ENCODE measurements around the gene ABCG1. TPM values are rescaled to one million over a fixed set of nuclear protein-coding genes. Genes with fewer than 3 reads are reported as not detected.

Gene ABCG1
- total RNA-seq, 4 donors from 2014 or later = 3.4 to 43.3 (median 10.3) TPM

DNA sequence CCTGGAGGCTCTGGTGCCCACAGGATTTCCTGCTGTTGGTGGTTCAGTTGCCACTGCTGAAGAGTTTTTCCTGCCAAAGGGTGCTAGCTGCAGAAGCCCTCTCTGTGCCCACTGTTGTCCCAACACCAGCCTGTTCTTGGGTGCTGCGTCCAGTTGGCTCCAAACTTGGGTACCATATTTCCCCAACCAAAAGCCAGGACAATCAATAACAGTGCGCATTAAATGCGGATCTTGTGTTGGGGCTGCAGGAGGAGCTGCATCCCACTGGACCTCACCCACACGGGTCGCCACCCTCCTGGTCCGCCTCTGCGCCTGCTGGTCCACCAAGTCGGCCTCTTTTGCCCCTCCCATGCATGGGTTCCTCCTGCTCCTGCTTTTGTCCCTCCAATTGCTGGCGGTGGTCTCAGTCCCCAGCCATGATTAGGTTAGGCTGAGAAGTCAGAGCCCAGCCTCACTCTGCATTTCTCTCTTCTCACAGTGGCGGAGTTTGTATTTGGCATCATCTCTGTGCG is 9.8 kb downstream of the ABCG1 start:
- intact Hi-C loops (cut with DNase I; ENCODE audit: low total_unique reads) = no loop called here
- peak overlapping the region; percentile 82 to 99 (median 91) for H3K27ac ChIP-seq
- H3K27me3 ChIP-seq = no peaks in the 10 kb centered on the region
- H3K9me3 ChIP-seq = no peaks in the 10 kb centered on the region
- TF ChIP-seq CTCF (IDR thresholded peaks at IDR 0.05 in 4 of 5, conservative IDR thresholded peaks at IDR 0.05 in 1 of 5) = no peak
- TF ChIP-seq POLR2A (IDR thresholded peaks at IDR 0.05) = no peak
- in situ Hi-C loops (cut with MboI; ENCODE audit: low sequenced_read_pairs in 4 of 4) = no loop called here
- H3K36me3 ChIP-seq = no peaks in the 10 kb centered on the region
- peaks cover 59 to 60% of the 10 kb centered on the region in 2 donors for H3K4me1 ChIP-seq
- DNase-seq = no peak
- H3K4me3 ChIP-seq = no peak overlapping the region
- ATAC-seq = no peak

GRCh38 chr21:42229676-42230075 is 10.7 kb downstream of the ABCG1 start:
- DNase-seq = no peak
- Histone ChIP-seq H3K36me3 (no peaks in the 10 kb centered on the region), H3K4me1 (peaks cover 67% of the 10 kb centered on the region in 2 donors), H3K9me3 (no peaks in the 10 kb centered on the region), H3K27ac (peak overlapping the region; percentile 89 to 99 (median 93)), H3K4me3 (no peak overlapping the region), H3K27me3 (no peaks in the 10 kb centered on the region)
- TF ChIP-seq POLR2A (IDR thresholded peaks at IDR 0.05) (no peak), CTCF (IDR thresholded peaks at IDR 0.05 in 4 of 5, conservative IDR thresholded peaks at IDR 0.05 in 1 of 5) (no peak)
- no peak for ATAC-seq
- in situ Hi-C loops (cut with MboI; ENCODE audit: low sequenced_read_pairs in 4 of 4) = no loop called here
- intact Hi-C loops (cut with DNase I; ENCODE audit: low total_unique reads) = loop anchor here (10.0 kb wide), 1 partner anchor 275 kb away; the partner anchor contains the start of gene C2CD2

- Histone ChIP-seq H3K4me3 (no peak overlapping the region), H3K9me3 (no peaks in the 10 kb centered on the region), H3K27me3 (no peaks in the 10 kb centered on the region), H3K36me3 (no peaks in the 10 kb centered on the region), H3K4me1 (peaks cover 70 to 71% of the 10 kb centered on the region in 2 donors), H3K27ac (peak overlapping the region; percentile 89 to 99 (median 93))
- ATAC-seq (no peak), DNase-seq (no peak)
- TF ChIP-seq CTCF (IDR thresholded peaks at IDR 0.05 in 4 of 5, conservative IDR thresholded peaks at IDR 0.05 in 1 of 5) (no peak), POLR2A (IDR thresholded peaks at IDR 0.05) (no peak)
- intact Hi-C loops (cut with DNase I; ENCODE audit: low total_unique reads) (loop anchor here (10.0 kb wide), 1 partner anchor 275 kb away; the partner anchor contains the start of gene C2CD2), in situ Hi-C loops (cut with MboI; ENCODE audit: low sequenced_read_pairs in 4 of 4) (no loop called here)
Measured at GRCh38 chr21:42230178-42230577, 11.2 kb downstream of the ABCG1 start.

GRCh38 chr21:42230636-42231035 is 11.7 kb downstream of the ABCG1 start:
- intact Hi-C loops (cut with DNase I; ENCODE audit: low total_unique reads) = loop anchor here (10.0 kb wide), 1 partner anchor 276 kb away; the partner anchor contains the start of gene C2CD2
- Histone ChIP-seq H3K4me3 (no peak overlapping the region), H3K27ac (peak overlapping the region; percentile 89 to 99 (median 93)), H3K9me3 (no peaks in the 10 kb centered on the region), H3K4me1 (peaks cover 75% of the 10 kb centered on the region in 2 donors), H3K36me3 (no peaks in the 10 kb centered on the region), H3K27me3 (no peaks in the 10 kb centered on the region)
- TF ChIP-seq CTCF (IDR thresholded peaks at IDR 0.05 in 4 of 5, conservative IDR thresholded peaks at IDR 0.05 in 1 of 5) (no peak), POLR2A (IDR thresholded peaks at IDR 0.05) (no peak)
- DNase-seq (peak in 1 of 2 donors; percentile 12), ATAC-seq (no peak)
- in situ Hi-C loops (cut with MboI; ENCODE audit: low sequenced_read_pairs in 4 of 4) = no loop called here
